ENCODE results near the gene LRMDA. TPM values are rescaled to one million over a fixed set of nuclear protein-coding genes. Genes with fewer than 3 reads are reported as not detected.

LRMDA gene
- total RNA-seq, 1 donor from 2014 or later, result 2.1 TPM

DNA sequence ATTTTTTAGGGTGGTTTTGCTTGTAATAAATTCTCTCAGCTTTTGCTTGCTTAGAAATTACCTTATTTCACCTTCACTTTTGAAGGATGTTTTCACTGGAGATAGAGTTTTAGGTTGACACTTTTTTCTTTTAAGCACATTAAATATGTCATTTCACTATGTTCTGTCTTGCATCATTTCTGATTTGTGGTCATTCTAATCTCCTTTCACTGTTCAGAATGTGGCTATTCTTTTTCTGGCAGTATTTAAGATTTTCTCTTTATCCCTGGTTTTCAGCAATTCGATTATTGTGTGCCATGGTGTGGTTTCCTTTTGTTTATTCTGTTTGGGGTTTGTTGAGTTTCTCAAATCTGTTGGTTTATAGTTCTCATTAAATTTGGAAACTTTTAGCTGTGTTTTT lies 1140.6 kb downstream of the LRMDA start:
- no peaks in the 10 kb centered on the region for H3K4me1 Mint-ChIP-seq (ENCODE audit: low read depth, unreplicated experiment)
- H3K27ac Mint-ChIP-seq (ENCODE audit: unreplicated experiment), result no peak overlapping the region
- H3K27me3 Mint-ChIP-seq (ENCODE audit: unreplicated experiment), result no peaks in the 10 kb centered on the region
- no peaks in the 10 kb centered on the region for H3K36me3 Mint-ChIP-seq (ENCODE audit: unreplicated experiment)
- H3K4me3 Mint-ChIP-seq (ENCODE audit: unreplicated experiment), result no peak overlapping the region
- no peak for DNase-seq
- TF ChIP-seq, protein P1, sequence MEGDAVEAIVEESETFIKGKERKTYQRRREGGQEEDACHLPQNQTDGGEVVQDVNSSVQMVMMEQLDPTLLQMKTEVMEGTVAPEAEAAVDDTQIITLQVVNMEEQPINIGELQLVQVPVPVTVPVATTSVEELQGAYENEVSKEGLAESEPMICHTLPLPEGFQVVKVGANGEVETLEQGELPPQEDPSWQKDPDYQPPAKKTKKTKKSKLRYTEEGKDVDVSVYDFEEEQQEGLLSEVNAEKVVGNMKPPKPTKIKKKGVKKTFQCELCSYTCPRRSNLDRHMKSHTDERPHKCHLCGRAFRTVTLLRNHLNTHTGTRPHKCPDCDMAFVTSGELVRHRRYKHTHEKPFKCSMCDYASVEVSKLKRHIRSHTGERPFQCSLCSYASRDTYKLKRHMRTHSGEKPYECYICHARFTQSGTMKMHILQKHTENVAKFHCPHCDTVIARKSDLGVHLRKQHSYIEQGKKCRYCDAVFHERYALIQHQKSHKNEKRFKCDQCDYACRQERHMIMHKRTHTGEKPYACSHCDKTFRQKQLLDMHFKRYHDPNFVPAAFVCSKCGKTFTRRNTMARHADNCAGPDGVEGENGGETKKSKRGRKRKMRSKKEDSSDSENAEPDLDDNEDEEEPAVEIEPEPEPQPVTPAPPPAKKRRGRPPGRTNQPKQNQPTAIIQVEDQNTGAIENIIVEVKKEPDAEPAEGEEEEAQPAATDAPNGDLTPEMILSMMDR (IDR thresholded peaks at IDR 0.05; ENCODE audit: partially characterized antibody, unreplicated experiment), result no peak
- no peaks in the 10 kb centered on the region for H3K9me3 Mint-ChIP-seq (ENCODE audit: unreplicated experiment)

DNA sequence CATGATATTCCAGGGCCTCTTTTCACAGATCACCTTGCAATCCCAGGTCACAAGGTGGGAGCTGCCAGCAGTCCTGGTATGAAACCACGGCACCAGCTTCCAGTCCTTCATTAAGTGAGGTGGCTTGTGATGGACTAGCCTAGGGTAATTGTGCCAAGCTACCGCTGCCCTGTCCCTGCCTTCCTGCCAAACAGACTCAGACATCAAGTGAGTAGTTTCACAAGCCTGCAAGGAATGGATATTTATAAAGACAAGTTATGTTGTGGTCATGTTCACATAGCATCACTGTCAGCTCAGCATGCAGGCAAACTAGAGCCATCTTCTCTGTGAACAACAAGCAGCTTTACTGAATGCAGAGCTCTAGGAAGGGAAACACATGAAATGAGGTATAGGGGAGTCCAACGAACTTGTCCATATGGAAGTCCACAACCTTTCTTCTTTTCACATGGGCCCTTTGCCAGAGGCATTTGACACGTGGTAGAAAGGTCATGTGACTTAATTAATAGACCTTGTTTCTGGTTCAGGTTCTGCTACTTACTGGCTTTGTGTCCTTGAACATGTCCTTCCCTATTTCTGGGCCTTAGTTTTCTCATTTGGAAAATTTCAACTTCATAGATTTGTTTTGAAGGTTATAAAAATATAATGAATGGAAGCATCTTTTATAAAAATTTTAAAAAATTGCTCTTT lies 1145.0 kb downstream of the LRMDA start:
- Mint-ChIP-seq H3K9me3 (ENCODE audit: unreplicated experiment) (no peaks in the 10 kb centered on the region), H3K27ac (ENCODE audit: unreplicated experiment) (no peak overlapping the region), H3K36me3 (ENCODE audit: unreplicated experiment) (no peaks in the 10 kb centered on the region), H3K4me1 (ENCODE audit: low read depth, unreplicated experiment) (no peaks in the 10 kb centered on the region), H3K4me3 (ENCODE audit: unreplicated experiment) (no peak overlapping the region), H3K27me3 (ENCODE audit: unreplicated experiment) (peaks cover 2% of the 10 kb centered on the region)
- no peak for DNase-seq
- TF ChIP-seq, protein P1 (IDR thresholded peaks at IDR 0.05; ENCODE audit: partially characterized antibody, unreplicated experiment), result no peak

DNA sequence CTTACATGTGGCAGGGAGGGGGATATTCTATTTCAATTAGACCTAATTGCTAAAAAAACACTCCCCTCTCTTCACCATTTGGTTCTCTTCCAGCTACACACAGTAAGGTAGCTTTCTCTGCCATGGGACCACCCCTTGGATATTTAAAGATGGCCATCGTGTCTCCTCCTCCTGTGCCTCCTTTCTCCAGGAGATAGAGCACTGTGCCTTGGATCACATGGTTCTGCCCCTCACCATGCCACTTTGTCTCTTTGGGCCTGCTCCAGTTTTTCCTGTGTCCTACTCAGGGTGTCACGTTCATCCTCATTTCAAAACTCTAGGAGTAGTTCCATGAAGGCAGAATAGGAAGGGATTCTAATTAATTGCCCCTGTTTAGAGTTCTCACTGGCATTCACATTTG lies 1146.0 kb downstream of the LRMDA start:
- no peaks in the 10 kb centered on the region for H3K4me1 Mint-ChIP-seq (ENCODE audit: low read depth, unreplicated experiment)
- TF ChIP-seq, protein P1 (IDR thresholded peaks at IDR 0.05; ENCODE audit: partially characterized antibody, unreplicated experiment), result no peak
- no peak for DNase-seq
- no peak overlapping the region for H3K4me3 Mint-ChIP-seq (ENCODE audit: unreplicated experiment)
- H3K27me3 Mint-ChIP-seq (ENCODE audit: unreplicated experiment), result peaks cover 2% of the 10 kb centered on the region
- H3K36me3 Mint-ChIP-seq (ENCODE audit: unreplicated experiment), result no peaks in the 10 kb centered on the region
- no peaks in the 10 kb centered on the region for H3K9me3 Mint-ChIP-seq (ENCODE audit: unreplicated experiment)
- H3K27ac Mint-ChIP-seq (ENCODE audit: unreplicated experiment), result no peak overlapping the region

GRCh38 chr10:76581506-76582256 lies 1150.3 kb downstream of the LRMDA start:
- H3K9me3 Mint-ChIP-seq (ENCODE audit: unreplicated experiment), result no peaks in the 10 kb centered on the region
- TF ChIP-seq, protein P1 (IDR thresholded peaks at IDR 0.05; ENCODE audit: partially characterized antibody, unreplicated experiment), result no peak
- no peaks in the 10 kb centered on the region for H3K4me1 Mint-ChIP-seq (ENCODE audit: low read depth, unreplicated experiment)
- peaks cover 2% of the 10 kb centered on the region for H3K27me3 Mint-ChIP-seq (ENCODE audit: unreplicated experiment)
- H3K36me3 Mint-ChIP-seq (ENCODE audit: unreplicated experiment), result no peaks in the 10 kb centered on the region
- H3K27ac Mint-ChIP-seq (ENCODE audit: unreplicated experiment), result no peak overlapping the region
- H3K4me3 Mint-ChIP-seq (ENCODE audit: unreplicated experiment), result no peak overlapping the region
- no peak for DNase-seq

- H3K36me3 Mint-ChIP-seq (ENCODE audit: unreplicated experiment), result no peaks in the 10 kb centered on the region
- H3K27ac Mint-ChIP-seq (ENCODE audit: unreplicated experiment), result no peak overlapping the region
- H3K4me1 Mint-ChIP-seq (ENCODE audit: low read depth, unreplicated experiment), result no peaks in the 10 kb centered on the region
- DNase-seq, result no peak
- H3K9me3 Mint-ChIP-seq (ENCODE audit: unreplicated experiment), result no peaks in the 10 kb centered on the region
- peaks cover 2% of the 10 kb centered on the region for H3K27me3 Mint-ChIP-seq (ENCODE audit: unreplicated experiment)
- H3K4me3 Mint-ChIP-seq (ENCODE audit: unreplicated experiment), result no peak overlapping the region
- TF ChIP-seq, protein P1 (IDR thresholded peaks at IDR 0.05; ENCODE audit: partially characterized antibody, unreplicated experiment), result no peak
Measured at GRCh38 chr10:76582531-76582930, 1151.1 kb downstream of the LRMDA start.
